K562 (cell line): Measurements from ENCODE around the gene TET2. TPM values are rescaled to one million over a fixed set of nuclear protein-coding genes. Genes with fewer than 3 reads are reported as not detected.

Source experiments
- ATAC-seq: fragments of 200-7000 bp; cut with Tn5 transposase; 3 replicates; pipeline ENCODE4 v1.9.1; 2020; ENCODE audit warnings: moderate library complexity
- BruUV-seq: library from RNA; stranded (reverse); fragments of 400-500 nt; replicated peaks from 2 replicates; lab custom pipeline; 2021; lab: Mats Ljungman, UMichigan
- CTCF ChIA-PET: fragments of 300-600 bp; formaldehyde crosslinking; extraction: SDS; loops from one replicate; lab custom pipeline; 2021; ENCODE audit warnings: low intra/inter-chr PET ratio; lab: Yijun Ruan, JAX
- POLR2A ChIA-PET: fragments of 300-600, 350-650 bp; sonication (Branson Sonifier 250); formaldehyde crosslinking; extraction: SDS; loops from one replicate; lab custom pipeline; 2021; ENCODE audit warnings: antibody characterized with exemption, inconsistent platforms; lab: Yijun Ruan, JAX
- DNase-seq, 4 experiments: peaks; one replicate each; pipeline versions ENCODE4 v3.0.0 to v3.0.0-alpha.2; 2011 to 2018; ENCODE audit warnings: low spot score in 3 of 4, mixed read lengths in 3 of 4; ENCODE audit errors: extremely low read depth in 1 of 4
- FAIRE-seq: peaks from 2 replicates; lab custom pipeline; 2011; peaks lifted over from hg19 to GRCh38; lab: Jason Lieb, UNC
- H2AFZ ChIP-seq: 2 replicates; pipeline ENCODE4 v1.6.0; 2011; ENCODE audit warnings: low read depth, low read length, control low read depth, inconsistent platforms
- H3K27ac ChIP-seq: fragments of 200-600 bp; 3 replicates; pipeline ENCODE4 v1.8.0; 2011; ENCODE audit warnings: low read depth, mild to moderate bottlenecking, control low read depth, inconsistent platforms, low read length, moderate library complexity, mixed read lengths; ENCODE audit errors: extremely low read depth
- H3K27me3 ChIP-seq, 2 experiments: fragments of 300-600 bp in 1 of 2; 2 replicates in 1 of 2; 3 replicates in 1 of 2; pipeline versions ENCODE4 v1.6.0 to v1.8.0; 2011; ENCODE audit warnings: inconsistent platforms in 2 of 2, low read length in 2 of 2, mild to moderate bottlenecking in 1 of 2, mixed read lengths in 1 of 2, moderate library complexity in 1 of 2; ENCODE audit not compliant: control insufficient read depth in 2 of 2, insufficient read depth in 2 of 2
- H3K36me3 ChIP-seq: fragments of 300-600 bp; 3 replicates; pipeline ENCODE4 v1.8.0; 2011; ENCODE audit warnings: mild to moderate bottlenecking, low read length, inconsistent platforms; ENCODE audit not compliant: control insufficient read depth, insufficient read depth
- H3K4me1 ChIP-seq, 2 experiments: fragments of 200-600 bp in 1 of 2; replicated peaks in 1 of 2; 2 replicates in 1 of 2; 3 replicates in 1 of 2; pipeline versions ENCODE4 v1.5.1 to v1.8.0; 2011; ENCODE audit warnings: inconsistent platforms in 2 of 2, low read length in 2 of 2, mild to moderate bottlenecking in 1 of 2, mixed read lengths in 1 of 2, moderate library complexity in 1 of 2; ENCODE audit not compliant: control insufficient read depth in 2 of 2, insufficient read depth in 2 of 2
- H3K4me2 ChIP-seq: 2 replicates; pipeline ENCODE4 v1.6.1; 2011; ENCODE audit warnings: low read length, control low read depth, inconsistent platforms, mixed read lengths; ENCODE audit not compliant: insufficient read depth
- H3K4me3 ChIP-seq: fragments of 200-600 bp; sonication (generic), shearing (Covaris generic); 2 replicates; pipeline ENCODE4 v1.5.1; 2016; ENCODE audit warnings: control low read depth, inconsistent platforms
- H3K79me2 ChIP-seq: fragments of 200-600 bp; 3 replicates; pipeline ENCODE4 v1.8.0; 2011; ENCODE audit warnings: low read length, inconsistent platforms; ENCODE audit not compliant: control insufficient read depth, insufficient read depth
- H3K9ac ChIP-seq, 2 experiments: 2 replicates each; pipeline versions ENCODE4 v1.6.0 to v1.6.1; 2011; ENCODE audit warnings: low read depth in 2 of 2, low read length in 2 of 2, control low read depth in 1 of 2, inconsistent platforms in 1 of 2, mild to moderate bottlenecking in 1 of 2, mixed read lengths in 1 of 2; ENCODE audit not compliant: insufficient read depth in 1 of 2
- H3K9me1 ChIP-seq: one replicate; pipeline ENCODE4 v1.6.0; 2011; ENCODE audit warnings: inconsistent platforms, mild to moderate bottlenecking, low read length, moderate library complexity; ENCODE audit not compliant: control insufficient read depth, insufficient read depth
- H3K9me3 ChIP-seq: replicated peaks from 2 replicates; pipeline ENCODE4 v1.5.1; 2011; ENCODE audit warnings: low read depth, low read length, inconsistent platforms; ENCODE audit not compliant: control insufficient read depth, insufficient read depth
- H4K20me1 ChIP-seq: replicated peaks from 2 replicates; pipeline ENCODE4 v1.6.1; 2011; ENCODE audit warnings: low read length, inconsistent platforms, mixed read lengths; ENCODE audit not compliant: control insufficient read depth, insufficient read depth
- BHLHE40 ChIP-seq: IDR thresholded peaks from 2 replicates; pipeline ENCODE4 v1.6.1; 2011; ENCODE audit warnings: low read length, improper control_type of control experiment
- DACH1 ChIP-seq: fragments of 450-650 bp; IDR thresholded peaks from 2 replicates; pipeline ENCODE4 v1.6.1; 2018; ENCODE audit not compliant: partially characterized antibody
- E2F3 ChIP-seq: fragments of 250-450 bp; sonication (Bioruptor Pico); IDR thresholded peaks from 2 replicates; pipeline ENCODE4 v1.4.0; 2020; ENCODE audit warnings: mild to moderate bottlenecking
- HMG20B ChIP-seq: fragments of 250-450 bp; sonication (Bioruptor Pico); IDR thresholded peaks from 2 replicates; pipeline ENCODE4 v1.5.0; 2021; ENCODE audit warnings: mild to moderate bottlenecking
- KDM5B ChIP-seq: fragments of 200-600 bp; sonication (generic); IDR thresholded peaks from 2 replicates; pipeline ENCODE4 v1.6.1; 2012; ENCODE audit warnings: low read depth, mild to moderate bottlenecking, moderate library complexity, low read length, control low read depth, inconsistent platforms; ENCODE audit not compliant: insufficient replicate concordance
- TCF7L2 ChIP-seq: fragments of 150-350 bp; IDR thresholded peaks from 2 replicates; pipeline ENCODE4 v1.6.1; 2016; ENCODE audit warnings: low read depth, mild to moderate bottlenecking, low read length, moderate library complexity
- WHSC1 ChIP-seq: IDR thresholded peaks from one replicate; pipeline ENCODE4 v1.6.1; 2012; ENCODE audit warnings: low read length, control low read depth, inconsistent platforms
- WGBS: fragments of 100-300 bp; shearing (Covaris generic); methylation state at CpG from one replicate; pipeline ENCODE4 v1.1.6; 2016; ENCODE audit warnings: low coverage, mixed read lengths; ENCODE audit not compliant: insufficient coverage; ENCODE audit errors: missing lambda C conversion rate; 5-methylcytosine and 5-hydroxymethylcytosine counted together
- in situ Hi-C: fragments of 300-500 bp; cut with MboI; formaldehyde crosslinking; loops from 4 replicates; pipeline ENCODE4 v1.15.0; 2018; ENCODE audit warnings: inconsistent platforms, mixed read lengths
- intact Hi-C: fragments of 100-400 bp; cut with micrococcal nuclease; formaldehyde crosslinking; loops from 2 replicates; pipeline ENCODE4 v1.14.2; 2022
- polyA plus RNA-seq, 8 experiments: library from polyadenylated mRNA; depleted of rRNA in 4 of 8; stranded (reverse) in 5 of 8; unstranded in 3 of 8; fragments of >200 nt; fragmentation: Nextera tagmentation in 2 of 8; fragmentation: Illumina TruSeq in 1 of 8; extraction: Ambion mirVana in 2 of 8; extraction: Trizol in 1 of 8; gene quantifications; 2 replicates each; pipeline versions ENCODE4 v1.2.1 to v1.2.3, GENCODE V29; 2011 to 2014; ENCODE audit warnings: inconsistent platforms in 1 of 8, missing spikeins in 1 of 8
- total RNA-seq, 7 experiments: library from RNA; depleted of rRNA in 6 of 7; stranded (reverse); fragments of >200 nt in 6 of 7; fragmentation: Illumina TruSeq in 2 of 7; extraction: Trizol in 2 of 7; gene quantifications; 2 replicates each; pipeline versions ENCODE4 v1.2.1 to v1.2.3, GENCODE V29; 2011 to 2021; ENCODE audit warnings: low replicate concordance in 1 of 7
- TF ChIP-seq, protein P1 (sequence below): sonication (generic); formaldehyde crosslinking; IDR thresholded peaks from 2 replicates; pipeline ENCODE4 v1.8.1; 2023; ENCODE audit warnings: mild to moderate bottlenecking, missing genetic modification reagents
- TF ChIP-seq, protein P2 (sequence below), 3 experiments: IDR thresholded peaks in 2 of 3; conservative IDR thresholded peaks in 1 of 3; 2 replicates each; pipeline ENCODE4 v1.5.1; 2011 to 2012; ENCODE audit warnings: low read length in 3 of 3, mild to moderate bottlenecking in 3 of 3, control low read depth in 2 of 3, improper control_type of control experiment in 1 of 3, inconsistent platforms in 1 of 3, low read depth in 1 of 3, mixed read lengths in 1 of 3, moderate library complexity in 1 of 3; ENCODE audit not compliant: insufficient read depth in 2 of 3

Gene TET2
- total and polyA plus RNA-seq, 9 of the 15 experiments (the other 6 are each of a cell fraction or from before 2014, with no cell fraction given): 0.80 to 11.1 (median 4.9) TPM

DNA sequence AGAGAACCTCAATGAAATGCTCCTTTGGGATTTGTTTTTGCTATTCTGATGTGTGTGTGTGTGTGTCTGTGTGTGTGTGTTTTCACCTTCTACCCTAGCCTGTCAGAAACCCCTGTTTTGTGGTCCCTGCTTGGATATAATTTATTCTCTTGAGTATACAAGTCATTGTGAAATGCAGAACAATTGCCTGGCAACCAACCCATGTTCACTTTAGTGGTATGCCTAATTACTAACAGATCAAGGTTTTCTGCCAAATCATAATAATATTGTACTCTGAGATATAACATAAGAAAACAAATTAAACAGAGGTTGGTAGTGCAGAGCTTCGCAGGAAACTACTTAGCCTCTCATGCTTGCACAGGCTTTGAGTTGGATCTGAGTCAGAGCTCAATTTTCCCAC, 7.0 kb upstream of the TET2 start:
- H3K4me3 ChIP-seq: no peak overlapping the region
- no peak overlapping the region for H3K4me2 ChIP-seq
- no peak for FAIRE-seq
- no peak overlapping the region for H3K9ac ChIP-seq
- H4K20me1 ChIP-seq: no peaks in the 10 kb centered on the region
- BruUV-seq: no TSS peak
- intact Hi-C loops: loop anchor here (2.0 kb wide), 1 partner anchor 527 kb away; no protein-coding TSS in a partner anchor
- POLR2A ChIA-PET: no interaction called here
- H3K27me3 ChIP-seq: no peaks in the 10 kb centered on the region; a peak in 1 of 5 replicates
- no peak for DNase-seq
- H3K9me1 ChIP-seq: no peaks in the 10 kb centered on the region
- CTCF ChIA-PET: no interaction called here
- TF ChIP-seq KDM5B: no peak
- TF ChIP-seq, all 486 proteins: peak for 0
- Histone ChIP-seq H3K36me3 (no peaks in the 10 kb centered on the region), H3K79me2 (no peaks in the 10 kb centered on the region), H2AFZ (no peak overlapping the region), H3K4me1 (no peaks in the 10 kb centered on the region; a peak in 1 of 5 replicates), H3K27ac (no peak overlapping the region), H3K9me3 (no peaks in the 10 kb centered on the region)
- ATAC-seq: no peak
- in situ Hi-C loops: loop anchor here (5.0 kb wide), 1 partner anchor 333 kb away; the partner anchor contains the start of gene PPA2
- WGBS: 0% methylated on average over 1 of the region's 1 CpG

DNA sequence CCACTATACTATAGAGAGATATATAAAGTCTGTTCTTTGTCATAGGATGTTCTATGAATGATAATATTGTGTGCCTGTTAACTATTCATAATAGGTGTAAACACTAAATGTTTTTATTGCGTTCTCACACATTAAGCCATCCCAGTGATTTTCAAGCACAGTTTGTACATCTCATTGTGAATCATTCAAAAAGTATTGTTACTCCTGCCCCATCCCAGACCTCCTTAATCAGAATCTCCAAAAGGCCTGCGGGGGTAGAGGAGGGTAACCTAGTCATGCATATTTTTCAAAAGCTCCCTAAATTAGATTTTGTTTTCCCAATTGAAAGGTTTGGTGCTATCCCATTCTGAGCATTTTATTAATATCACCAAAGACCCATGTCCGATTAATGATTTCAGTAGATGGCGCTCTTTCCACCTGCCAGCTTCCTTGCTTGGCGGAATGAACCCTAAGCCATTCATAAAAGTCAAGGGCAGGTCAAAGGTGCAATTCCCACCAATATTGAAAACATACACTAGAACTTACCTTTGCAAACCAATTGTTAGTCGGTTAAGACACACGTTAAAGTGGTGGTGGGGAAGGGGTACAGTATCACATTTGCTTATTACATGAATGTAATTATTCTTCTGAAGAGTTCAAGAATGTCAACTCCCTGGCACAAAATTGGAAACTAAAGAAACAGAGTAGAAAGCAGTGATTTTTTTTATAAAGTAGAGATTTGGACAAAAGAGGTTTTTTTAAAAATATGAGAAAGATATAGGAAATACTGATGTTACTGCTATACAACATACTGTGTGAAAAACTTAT, 5.8 kb upstream of the TET2 start:
- no peaks in the 10 kb centered on the region for H3K36me3 ChIP-seq
- FAIRE-seq: peak; percentile 85
- H2AFZ ChIP-seq: no peak overlapping the region
- ATAC-seq: peak; percentile 87
- H3K4me1 ChIP-seq: peaks cover 0 to 2% of the 10 kb centered on the region in 2 experiments; a peak in 3 of 5 replicates
- H3K27ac ChIP-seq: no peak overlapping the region
- DNase-seq: peak in 3 of 4 experiments; percentile 12 to 66 (median 48)
- ChIA-PET POLR2A (no interaction called here), CTCF (no interaction called here)
- no peaks in the 10 kb centered on the region; a peak in 1 of 5 replicates for H3K27me3 ChIP-seq
- WGBS: 2% methylated on average over 7 of the region's 7 CpGs
- no peak overlapping the region for H3K4me2 ChIP-seq
- no peaks in the 10 kb centered on the region for H3K79me2 ChIP-seq
- intact Hi-C loops: loop anchor here (1.0 to 2.0 kb wide), 2 partner anchors 330 to 526 kb away; no protein-coding TSS in a partner anchor
- no peaks in the 10 kb centered on the region for H3K9me1 ChIP-seq
- H3K9me3 ChIP-seq: no peaks in the 10 kb centered on the region
- no peaks in the 10 kb centered on the region for H4K20me1 ChIP-seq
- in situ Hi-C loops: loop anchor here (5.0 kb wide), 1 partner anchor 331 kb away; the partner anchor contains the start of gene PPA2
- H3K4me3 ChIP-seq: no peak overlapping the region
- BruUV-seq: no TSS peak
- no peak overlapping the region for H3K9ac ChIP-seq
- TF ChIP-seq BHLHE40 (no peak), WHSC1 (no peak), DACH1 (peak; percentile 16), HMG20B (no peak), TCF7L2 (no peak), E2F3 (CRISPR knock-in tag) (no peak)
- TF ChIP-seq, protein P1, sequence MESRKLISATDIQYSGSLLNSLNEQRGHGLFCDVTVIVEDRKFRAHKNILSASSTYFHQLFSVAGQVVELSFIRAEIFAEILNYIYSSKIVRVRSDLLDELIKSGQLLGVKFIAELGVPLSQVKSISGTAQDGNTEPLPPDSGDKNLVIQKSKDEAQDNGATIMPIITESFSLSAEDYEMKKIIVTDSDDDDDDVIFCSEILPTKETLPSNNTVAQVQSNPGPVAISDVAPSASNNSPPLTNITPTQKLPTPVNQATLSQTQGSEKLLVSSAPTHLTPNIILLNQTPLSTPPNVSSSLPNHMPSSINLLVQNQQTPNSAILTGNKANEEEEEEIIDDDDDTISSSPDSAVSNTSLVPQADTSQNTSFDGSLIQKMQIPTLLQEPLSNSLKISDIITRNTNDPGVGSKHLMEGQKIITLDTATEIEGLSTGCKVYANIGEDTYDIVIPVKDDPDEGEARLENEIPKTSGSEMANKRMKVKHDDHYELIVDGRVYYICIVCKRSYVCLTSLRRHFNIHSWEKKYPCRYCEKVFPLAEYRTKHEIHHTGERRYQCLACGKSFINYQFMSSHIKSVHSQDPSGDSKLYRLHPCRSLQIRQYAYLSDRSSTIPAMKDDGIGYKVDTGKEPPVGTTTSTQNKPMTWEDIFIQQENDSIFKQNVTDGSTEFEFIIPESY: peak; percentile 67; the same call in 1 of the 2 replicates
- TF ChIP-seq, protein P2, sequence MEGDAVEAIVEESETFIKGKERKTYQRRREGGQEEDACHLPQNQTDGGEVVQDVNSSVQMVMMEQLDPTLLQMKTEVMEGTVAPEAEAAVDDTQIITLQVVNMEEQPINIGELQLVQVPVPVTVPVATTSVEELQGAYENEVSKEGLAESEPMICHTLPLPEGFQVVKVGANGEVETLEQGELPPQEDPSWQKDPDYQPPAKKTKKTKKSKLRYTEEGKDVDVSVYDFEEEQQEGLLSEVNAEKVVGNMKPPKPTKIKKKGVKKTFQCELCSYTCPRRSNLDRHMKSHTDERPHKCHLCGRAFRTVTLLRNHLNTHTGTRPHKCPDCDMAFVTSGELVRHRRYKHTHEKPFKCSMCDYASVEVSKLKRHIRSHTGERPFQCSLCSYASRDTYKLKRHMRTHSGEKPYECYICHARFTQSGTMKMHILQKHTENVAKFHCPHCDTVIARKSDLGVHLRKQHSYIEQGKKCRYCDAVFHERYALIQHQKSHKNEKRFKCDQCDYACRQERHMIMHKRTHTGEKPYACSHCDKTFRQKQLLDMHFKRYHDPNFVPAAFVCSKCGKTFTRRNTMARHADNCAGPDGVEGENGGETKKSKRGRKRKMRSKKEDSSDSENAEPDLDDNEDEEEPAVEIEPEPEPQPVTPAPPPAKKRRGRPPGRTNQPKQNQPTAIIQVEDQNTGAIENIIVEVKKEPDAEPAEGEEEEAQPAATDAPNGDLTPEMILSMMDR (IDR thresholded peaks at IDR 0.05 in 2 of 3, conservative IDR thresholded peaks at IDR 0.05 in 1 of 3; ENCODE audit: insufficient read depth in 2 of 3, low read depth in 1 of 3, low read length in 3 of 3): peak; percentile 60 to 81 (median 65)
